HEK293T (cell line): ENCODE data around the gene PM20D1.

ENCODE experiments used
- ELF4 ChIP-seq: fragments of 450-650 bp; IDR thresholded peaks from 2 replicates; pipeline ENCODE4 v1.6.1; 2017; ENCODE audit warnings: antibody characterized with exemption
- FOXM1 ChIP-seq: fragments of 450-650 bp; IDR thresholded peaks from 2 replicates; pipeline ENCODE4 v1.6.1; 2017; ENCODE audit warnings: mild to moderate bottlenecking, borderline replicate concordance
- NFRKB ChIP-seq: fragments of 450-650 bp; IDR thresholded peaks from 2 replicates; pipeline ENCODE4 v1.6.1; 2016; ENCODE audit warnings: mild to moderate bottlenecking, moderate library complexity

- TF ChIP-seq FOXM1 (no peak), NFRKB (no peak), ELF4 (no peak)
These were observed 66.5 kb downstream of the PM20D1 start for GRCh38 chr1:205783433-205783795.
